Limb (tissue), 2 donors: ENCODE results near the gene RPL18A.

Experiments used
- DNase-seq, 2 donors: peaks; one replicate each; pipeline ENCODE4 v3.0.0-alpha.2; 2016; ENCODE audit errors: extremely low spot score in 2 of 2

The RPL18A gene

DNA sequence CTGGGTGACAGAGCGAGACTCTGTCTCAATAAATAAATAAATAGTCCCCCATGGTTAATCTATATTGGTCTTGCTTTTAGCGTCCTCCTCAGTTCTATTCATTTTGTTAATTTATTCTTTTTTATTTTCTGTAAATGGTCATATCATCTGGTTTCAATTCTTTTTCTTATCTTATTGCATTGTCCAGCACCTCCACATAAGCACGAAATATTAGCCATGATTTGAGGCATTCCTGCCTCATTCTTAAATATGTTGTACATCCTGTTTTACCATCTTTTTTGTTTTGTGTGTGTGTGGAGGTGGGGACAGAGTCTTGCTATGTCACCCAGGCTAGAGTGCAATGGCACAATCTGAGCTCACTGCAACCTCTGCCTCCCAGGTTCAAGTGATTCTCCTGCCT lies 48.5 kb downstream of the RPL18A start:
- no peak for DNase-seq

DNA sequence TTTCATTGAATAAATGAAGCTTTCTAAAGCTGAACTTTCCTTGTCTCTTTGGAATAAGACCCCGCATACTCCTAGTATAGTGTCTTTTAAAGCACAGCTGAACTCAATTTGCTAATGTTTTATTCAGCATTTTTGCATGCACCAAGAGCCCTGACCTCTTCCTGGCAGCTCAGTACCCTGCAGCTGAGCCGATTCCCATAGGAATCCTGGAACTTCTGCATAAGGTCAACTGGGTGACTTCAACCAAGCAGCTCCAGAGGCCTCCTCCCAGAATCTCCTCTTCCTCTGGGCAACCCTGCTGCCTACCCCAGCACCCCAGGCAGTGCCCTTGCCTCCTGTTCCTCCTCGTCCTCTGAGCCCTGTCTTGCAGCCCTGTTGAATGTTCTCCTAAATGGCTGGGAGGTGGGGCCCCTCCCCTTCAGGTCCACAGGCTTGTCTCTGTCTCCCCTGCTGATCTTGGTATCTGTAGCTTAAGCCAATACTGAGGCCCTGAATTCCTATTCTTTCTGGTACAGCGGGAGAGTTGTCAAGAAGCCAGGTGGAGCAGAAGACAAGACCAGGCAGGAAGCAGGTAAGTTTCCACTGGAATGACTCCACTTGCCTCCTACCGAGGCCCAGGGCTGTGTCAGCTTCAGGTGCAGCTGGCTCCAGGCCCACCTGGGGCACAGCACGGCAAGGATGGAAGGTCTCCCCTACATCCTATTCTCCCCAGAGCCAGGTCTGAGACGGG lies 49.5 kb downstream of the RPL18A start:
- DNase-seq = no peak

DNA sequence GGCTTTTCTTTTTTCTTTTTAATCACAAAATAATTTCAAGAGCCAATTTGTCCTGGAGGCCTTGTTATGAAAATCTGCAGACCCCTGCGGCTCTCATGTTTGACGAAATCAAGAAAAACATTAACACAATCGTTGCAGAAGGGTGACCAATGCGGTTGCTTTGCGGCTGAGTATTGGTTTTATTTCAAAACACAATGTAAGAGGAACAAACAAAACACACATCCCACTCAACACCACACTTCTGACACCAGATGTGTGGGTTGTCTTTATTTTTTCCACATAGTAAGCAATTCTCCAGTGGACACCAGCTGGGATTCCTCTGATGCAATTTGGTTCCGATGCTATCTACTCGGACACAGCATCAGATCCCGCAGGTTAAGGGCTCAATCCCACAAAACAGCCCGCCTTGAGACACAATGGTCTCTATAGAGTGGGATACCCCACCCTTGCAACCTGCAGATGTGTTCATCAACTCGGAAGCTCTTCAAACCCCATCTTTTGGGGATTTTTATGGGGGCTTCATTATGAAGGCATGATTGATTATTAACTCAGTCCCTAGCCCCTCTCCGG lies 51.2 kb downstream of the RPL18A start:
- no peak for DNase-seq
